ENCODE data around the gene BRIP1.
"Not testable (repeated sequence)": the region's sequence is repeated elsewhere in the genome, so short reads cannot be mapped to it uniquely, and the experiment has no call there.

BRIP1 gene

GRCh38 chr17:61863801-61864126 lies 436 bp upstream of the BRIP1 start:
- no peak for DNase-seq (ENCODE audit: low spot score)

GRCh38 chr17:61862105-61862574 lies 1.2 kb downstream of the BRIP1 start:
- DNase-seq (ENCODE audit: low spot score) = peak; percentile 24

GRCh38 chr17:61860397-61860796 lies 2.9 kb downstream of the BRIP1 start:
- DNase-seq (ENCODE audit: low spot score) = not testable (repeated sequence)

DNA sequence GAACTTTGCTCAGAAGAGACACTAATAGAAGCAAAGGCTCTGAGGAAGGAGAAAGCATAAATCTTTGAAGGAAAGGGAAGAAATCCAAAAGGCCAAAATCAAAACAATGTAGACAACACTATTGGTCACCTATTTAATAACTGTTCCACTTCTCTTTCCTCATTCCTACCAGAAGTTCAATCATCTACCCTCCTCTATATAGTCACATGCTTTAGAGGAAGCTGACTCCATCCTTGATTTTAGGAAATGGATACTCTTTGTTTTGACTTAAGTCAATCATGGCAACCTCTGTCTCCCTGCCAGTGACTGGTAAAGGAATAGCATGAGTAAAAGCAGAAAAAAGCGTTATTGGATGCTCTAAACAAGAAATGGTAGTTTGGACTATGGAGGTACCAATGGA lies 7.3 kb downstream of the BRIP1 start:
- no peak for DNase-seq (ENCODE audit: low spot score)

GRCh38 chr17:61852857-61853256 lies 10.5 kb downstream of the BRIP1 start:
- no peak for DNase-seq (ENCODE audit: low spot score)

DNA sequence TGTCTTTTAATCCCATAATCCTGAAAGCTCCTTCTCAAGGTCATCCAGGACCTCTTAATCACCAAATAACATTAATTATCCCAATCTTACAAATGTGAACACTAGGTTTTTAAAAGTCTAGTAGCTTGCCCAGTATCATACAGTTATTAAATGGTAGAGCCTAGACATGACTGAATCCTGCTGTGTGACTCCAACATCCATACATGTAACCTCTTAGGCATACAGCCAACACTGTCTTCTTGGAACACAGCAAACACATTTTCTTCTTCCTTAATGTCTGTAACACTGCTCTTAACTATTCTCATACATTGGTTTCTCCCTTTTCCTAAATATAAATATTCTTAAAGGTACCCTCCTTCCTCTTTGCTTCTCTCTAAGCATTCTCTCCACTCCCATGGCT lies 13.7 kb downstream of the BRIP1 start:
- no peak for DNase-seq (ENCODE audit: low spot score)

- no peak for DNase-seq (ENCODE audit: low spot score)
These were observed 14.4 kb downstream of the BRIP1 start for GRCh38 chr17:61848896-61849295.

DNA sequence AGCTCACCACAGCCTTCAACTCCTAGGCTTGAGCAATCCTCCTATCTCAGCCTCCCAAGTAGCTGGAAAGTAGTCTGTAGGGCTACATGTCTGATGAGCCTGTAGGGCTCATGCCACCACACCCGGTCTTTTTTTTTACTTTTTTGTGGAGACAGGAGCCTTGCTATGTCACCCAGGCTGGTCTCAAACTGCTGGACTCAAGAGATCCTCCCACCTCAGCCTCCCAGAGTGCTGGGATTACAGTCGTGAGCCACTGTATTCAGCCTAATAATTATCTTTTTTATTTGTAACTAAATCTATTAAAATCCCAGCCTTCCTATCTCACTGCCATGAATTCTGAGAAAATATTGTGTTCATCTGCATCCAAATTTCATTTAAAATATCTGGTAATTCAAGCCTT lies 15.1 kb downstream of the BRIP1 start:
- DNase-seq (ENCODE audit: low spot score) = no peak

DNA sequence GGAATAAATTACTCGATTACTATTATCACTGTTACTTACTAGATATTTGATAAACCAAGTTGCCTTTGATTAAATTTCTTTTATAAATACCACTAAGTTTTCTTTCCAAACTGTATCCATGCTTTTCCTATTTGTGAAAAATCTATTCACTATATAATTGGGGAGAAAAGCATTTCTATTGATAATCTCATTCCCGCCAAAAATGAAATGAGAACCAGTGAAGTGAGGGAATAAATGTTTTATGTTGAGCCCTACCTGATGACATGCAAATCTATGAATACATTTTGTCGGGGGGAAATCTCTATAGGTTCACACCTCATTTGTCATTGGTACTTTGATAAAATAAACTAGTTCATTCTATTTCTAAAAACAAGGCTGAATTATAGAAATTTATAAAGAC lies 15.7 kb downstream of the BRIP1 start:
- DNase-seq (ENCODE audit: low spot score) = no peak

DNA sequence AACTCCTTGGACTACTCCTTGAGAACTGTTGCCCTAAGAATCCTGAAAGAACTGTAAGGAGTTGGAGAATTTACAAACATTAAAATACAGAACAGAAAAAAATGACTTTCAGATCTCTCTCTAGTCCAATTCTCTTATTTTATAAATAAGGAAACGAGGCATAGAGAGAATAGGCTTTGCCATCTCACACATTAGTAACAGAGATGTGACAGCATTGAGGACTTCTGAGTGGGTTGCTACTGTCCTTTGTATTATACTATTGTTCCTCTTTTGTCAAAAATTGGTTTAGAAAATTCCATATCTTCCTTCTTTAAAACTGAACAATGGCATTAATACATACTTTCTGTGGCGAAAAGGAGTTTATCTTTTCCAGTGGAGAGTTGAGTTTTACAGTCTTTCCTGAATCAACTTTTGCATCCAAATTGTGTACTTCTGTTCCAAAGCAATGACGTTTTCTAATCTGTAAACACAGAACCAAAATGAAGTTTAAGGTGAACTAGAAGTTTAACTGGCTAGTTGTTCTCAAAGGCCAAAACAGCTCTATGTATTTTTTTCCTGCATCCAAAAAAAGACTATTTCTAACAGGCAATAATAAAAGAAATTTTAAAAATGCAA lies 16.5 kb downstream of the BRIP1 start:
- DNase-seq (ENCODE audit: low spot score) = no peak

- DNase-seq (ENCODE audit: low spot score) = no peak
These were observed 17.2 kb downstream of the BRIP1 start for GRCh38 chr17:61846088-61846487.

GRCh38 chr17:61843435-61843834 lies 19.9 kb downstream of the BRIP1 start:
- no peak for DNase-seq (ENCODE audit: low spot score)

- DNase-seq (ENCODE audit: low spot score) = no peak
These were observed 20.4 kb downstream of the BRIP1 start for GRCh38 chr17:61842899-61843298.

DNA sequence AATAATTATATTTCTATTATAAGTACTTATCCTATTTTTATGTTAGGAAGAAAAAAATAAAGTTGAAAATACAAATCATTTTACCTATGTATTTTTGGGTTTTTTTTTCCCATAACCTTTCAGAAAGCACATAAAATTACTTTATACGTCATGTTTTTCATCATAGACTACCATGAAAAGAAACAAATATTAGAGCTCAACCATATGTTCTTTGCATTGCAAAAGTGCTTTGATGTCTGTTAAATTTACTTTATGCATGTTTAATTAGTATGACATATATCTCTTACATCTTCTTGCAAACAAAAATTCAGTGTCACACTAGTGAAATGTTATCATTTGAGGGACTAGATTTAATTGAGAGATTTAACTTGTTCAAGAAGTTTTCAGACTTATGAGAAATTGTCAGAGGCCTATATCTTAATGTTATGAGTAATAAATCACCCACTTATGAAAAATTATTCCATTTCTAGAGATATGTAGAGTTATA lies 24.0 kb downstream of the BRIP1 start:
- no peak for DNase-seq (ENCODE audit: low spot score)

GRCh38 chr17:61837175-61838051 lies 25.9 kb downstream of the BRIP1 start:
- DNase-seq (ENCODE audit: low spot score) = peak; percentile 78

DNA sequence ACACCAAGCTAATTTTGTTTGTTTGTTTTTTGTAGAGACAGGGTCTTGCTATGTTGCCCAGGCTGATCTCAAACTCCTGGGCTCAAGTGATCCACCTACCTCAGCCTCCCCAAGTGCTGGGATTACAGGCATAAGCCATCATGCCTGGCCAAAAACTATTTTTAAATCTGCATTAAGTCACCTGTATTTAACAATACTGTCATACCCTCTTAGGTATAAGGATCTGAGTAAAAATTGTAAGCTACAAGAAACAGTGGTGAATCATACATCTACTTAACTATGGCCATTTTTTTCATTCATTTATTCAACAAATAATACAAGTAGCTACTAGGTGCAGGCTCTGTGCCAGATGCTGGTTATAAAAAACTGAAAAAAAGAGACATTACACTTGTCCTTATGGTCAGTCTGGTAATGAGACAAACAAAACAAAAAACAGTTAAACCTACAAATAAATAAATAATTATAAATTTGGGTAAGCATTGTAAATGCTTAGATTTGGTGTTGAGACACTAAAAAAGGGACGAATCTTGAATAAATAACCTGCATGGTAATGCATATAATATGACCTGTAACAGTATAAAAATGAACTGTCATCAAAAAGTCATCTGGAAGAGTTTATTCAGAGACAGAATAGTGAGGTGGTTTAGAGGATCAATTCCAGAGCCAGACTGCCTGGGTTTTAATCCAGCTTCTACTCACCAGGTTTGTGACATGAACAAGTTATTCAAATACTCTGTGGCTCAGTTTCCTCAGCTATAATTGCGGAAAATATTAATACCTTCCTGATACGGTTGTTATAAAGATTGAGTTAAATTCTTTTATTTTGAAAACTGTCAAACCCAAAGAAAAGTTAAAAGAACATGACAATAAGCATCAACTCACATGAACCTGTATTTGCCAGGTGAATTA lies 26.8 kb downstream of the BRIP1 start:
- DNase-seq (ENCODE audit: low spot score) = no peak

DNA sequence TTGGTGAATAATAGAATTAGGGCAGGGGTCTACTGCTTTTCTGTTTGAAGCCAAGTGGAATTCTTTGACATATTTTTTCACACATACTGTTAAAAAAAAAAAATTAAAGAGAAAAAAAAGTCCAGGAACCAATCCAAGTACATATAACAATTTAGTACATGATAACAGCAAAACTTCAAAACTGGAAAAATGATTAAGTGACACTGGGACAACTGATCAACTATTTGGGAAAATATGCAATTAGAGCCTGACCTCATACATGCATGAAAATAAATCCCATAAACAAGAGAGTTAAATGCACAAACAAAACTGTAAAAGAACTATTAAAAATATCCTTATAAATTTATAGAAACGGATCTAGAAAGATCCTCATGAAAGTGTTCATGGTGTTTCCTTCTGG lies 27.7 kb downstream of the BRIP1 start:
- DNase-seq (ENCODE audit: low spot score) = no peak

- DNase-seq (ENCODE audit: low spot score) = no peak
These were observed 28.7 kb downstream of the BRIP1 start for GRCh38 chr17:61834610-61835009.

- DNase-seq (ENCODE audit: low spot score) = peak; percentile 74
These were observed 29.7 kb downstream of the BRIP1 start for GRCh38 chr17:61833536-61834193.

- no peak for DNase-seq (ENCODE audit: low spot score)
These were observed 30.9 kb downstream of the BRIP1 start for GRCh38 chr17:61832463-61832862.

GRCh38 chr17:61831099-61831498 lies 32.2 kb downstream of the BRIP1 start:
- DNase-seq (ENCODE audit: low spot score) = no peak

- DNase-seq (ENCODE audit: low spot score) = no peak
These were observed 34.6 kb downstream of the BRIP1 start for GRCh38 chr17:61828694-61829093.
